Vagina (tissue), 2 donors: ENCODE data around the gene CBX6. TPM values are rescaled to one million over a fixed set of nuclear protein-coding genes. Genes with fewer than 3 reads are reported as not detected.

Experiments used
- DNase-seq, 2 donors: peaks; one replicate each; pipeline ENCODE4 v3.0.0-alpha.2; 2017; ENCODE audit errors: extremely low spot score in 2 of 2
- H3K27ac ChIP-seq: fragments of 200-600 bp; sonication (generic); one replicate; pipeline ENCODE4 v1.5.1; 2019
- H3K27me3 ChIP-seq: fragments of 200-600 bp; sonication (generic); one replicate; pipeline ENCODE4 v1.5.1; 2019
- H3K36me3 ChIP-seq, 2 donors: fragments of 200-600 bp; sonication (generic); one replicate each; pipeline ENCODE4 v1.5.1; 2017 to 2019
- H3K4me1 ChIP-seq: fragments of 200-600 bp; sonication (generic); one replicate; pipeline ENCODE4 v1.5.1; 2019
- H3K4me3 ChIP-seq, 2 donors: fragments of 200-600 bp; sonication (generic); 1 replicate in 1 of 2; 2 replicates in 1 of 2; pipeline ENCODE4 v1.5.1; 2016 to 2019
- H3K9me3 ChIP-seq: fragments of 200-600 bp; sonication (generic); one replicate; pipeline ENCODE4 v1.5.1; 2019
- POLR2A ChIP-seq, 2 donors: fragments of 450-650 bp; IDR thresholded peaks; one replicate each; pipeline ENCODE4 v1.6.1; 2017; ENCODE audit warnings: antibody characterized with exemption in 2 of 2, mild to moderate bottlenecking in 2 of 2, moderate library complexity in 2 of 2
- POLR2AphosphoS5 ChIP-seq, 2 donors: sonication (generic); formaldehyde crosslinking; IDR thresholded peaks; one replicate each; pipeline ENCODE4 v1.9.0; 2017; ENCODE audit warnings: antibody characterized with exemption in 2 of 2, mild to moderate bottlenecking in 2 of 2, low read depth in 1 of 2; ENCODE audit not compliant: insufficient read depth in 1 of 2
- intact Hi-C: fragments of 100-400 bp; cut with DNase I; formaldehyde crosslinking; loops from one replicate; pipeline ENCODE4 v1.15.1; 2023
- total RNA-seq: library from RNA; depleted of rRNA; stranded (reverse); fragments of >200 nt; gene quantifications from one replicate; pipeline ENCODE4 v1.2.3, GENCODE V29; 2016
- TF ChIP-seq, protein P1 (sequence below), 3 experiments: fragments of 450-650 bp in 2 of 3; fragments of 200-600 bp in 1 of 3; sonication (generic) in 1 of 3; IDR thresholded peaks; one replicate each; pipeline ENCODE4 v1.5.1; 2017 to 2019; ENCODE audit warnings: antibody characterized with exemption in 3 of 3, mild to moderate bottlenecking in 2 of 3, moderate library complexity in 2 of 3

The CBX6 gene
- total RNA-seq, 1 donor from 2014 or later, result 31.7 TPM

DNA sequence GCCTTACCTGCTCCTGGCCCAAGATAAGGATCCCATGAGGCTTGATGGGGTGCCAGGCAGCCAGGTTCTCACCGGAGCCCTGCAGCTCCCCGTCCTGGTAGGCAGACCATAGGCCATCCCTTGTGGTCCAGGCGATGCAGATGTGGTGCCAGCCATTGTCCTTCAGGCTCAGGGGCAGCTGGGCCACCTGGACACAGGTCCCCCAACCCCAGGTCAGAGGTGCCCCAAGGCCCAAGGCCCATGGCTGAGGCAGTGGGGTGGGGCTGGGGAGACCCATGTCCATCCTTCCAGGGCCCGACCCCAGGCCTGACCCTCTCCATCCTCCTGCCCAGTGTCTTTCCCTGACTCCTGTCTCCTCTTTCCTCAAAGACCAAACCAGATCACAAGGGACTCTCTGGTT is 48.9 kb downstream of the CBX6 start:
- intact Hi-C loops, result no loop called here
- Histone ChIP-seq H3K36me3 (no peaks in the 10 kb centered on the region), H3K27ac (no peak overlapping the region), H3K4me3 (no peak overlapping the region), H3K27me3 (no peaks in the 10 kb centered on the region), H3K9me3 (no peaks in the 10 kb centered on the region), H3K4me1 (no peaks in the 10 kb centered on the region)
- TF ChIP-seq, protein P1, sequence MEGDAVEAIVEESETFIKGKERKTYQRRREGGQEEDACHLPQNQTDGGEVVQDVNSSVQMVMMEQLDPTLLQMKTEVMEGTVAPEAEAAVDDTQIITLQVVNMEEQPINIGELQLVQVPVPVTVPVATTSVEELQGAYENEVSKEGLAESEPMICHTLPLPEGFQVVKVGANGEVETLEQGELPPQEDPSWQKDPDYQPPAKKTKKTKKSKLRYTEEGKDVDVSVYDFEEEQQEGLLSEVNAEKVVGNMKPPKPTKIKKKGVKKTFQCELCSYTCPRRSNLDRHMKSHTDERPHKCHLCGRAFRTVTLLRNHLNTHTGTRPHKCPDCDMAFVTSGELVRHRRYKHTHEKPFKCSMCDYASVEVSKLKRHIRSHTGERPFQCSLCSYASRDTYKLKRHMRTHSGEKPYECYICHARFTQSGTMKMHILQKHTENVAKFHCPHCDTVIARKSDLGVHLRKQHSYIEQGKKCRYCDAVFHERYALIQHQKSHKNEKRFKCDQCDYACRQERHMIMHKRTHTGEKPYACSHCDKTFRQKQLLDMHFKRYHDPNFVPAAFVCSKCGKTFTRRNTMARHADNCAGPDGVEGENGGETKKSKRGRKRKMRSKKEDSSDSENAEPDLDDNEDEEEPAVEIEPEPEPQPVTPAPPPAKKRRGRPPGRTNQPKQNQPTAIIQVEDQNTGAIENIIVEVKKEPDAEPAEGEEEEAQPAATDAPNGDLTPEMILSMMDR (IDR thresholded peaks at IDR 0.05), result no peak
- TF ChIP-seq POLR2A (IDR thresholded peaks at IDR 0.05), result no peak
- TF ChIP-seq POLR2AphosphoS5 (IDR thresholded peaks at IDR 0.05; ENCODE audit: insufficient read depth in 1 of 2, low read depth in 1 of 2), result no peak
- DNase-seq, result no peak

DNA sequence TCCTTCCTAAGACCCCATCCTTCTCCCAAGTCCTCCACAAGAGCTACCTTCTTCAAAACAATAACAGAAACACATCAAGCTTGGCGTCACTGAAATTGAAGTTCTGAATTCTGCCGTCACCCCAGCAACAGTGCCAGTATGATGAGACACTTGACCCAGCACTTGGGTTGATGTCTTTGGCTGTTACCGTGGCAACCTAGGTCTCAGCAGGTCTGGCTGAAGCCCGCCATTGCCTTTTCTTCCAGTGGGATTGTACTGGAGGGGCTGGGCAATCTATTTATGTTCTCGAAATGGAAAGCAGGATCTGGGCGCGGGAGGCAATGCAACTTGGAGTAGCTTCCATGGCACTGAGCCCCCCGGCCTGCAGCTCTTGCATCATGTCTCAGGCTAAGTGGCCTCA is 52.0 kb downstream of the CBX6 start:
- Histone ChIP-seq H3K4me1 (no peaks in the 10 kb centered on the region), H3K27me3 (no peaks in the 10 kb centered on the region), H3K27ac (no peak overlapping the region), H3K9me3 (no peaks in the 10 kb centered on the region), H3K36me3 (no peaks in the 10 kb centered on the region), H3K4me3 (no peak overlapping the region)
- TF ChIP-seq POLR2AphosphoS5 (IDR thresholded peaks at IDR 0.05; ENCODE audit: insufficient read depth in 1 of 2, low read depth in 1 of 2), result no peak
- TF ChIP-seq, protein P1 (IDR thresholded peaks at IDR 0.05), result no peak
- no peak for DNase-seq
- intact Hi-C loops, result no loop called here

DNA sequence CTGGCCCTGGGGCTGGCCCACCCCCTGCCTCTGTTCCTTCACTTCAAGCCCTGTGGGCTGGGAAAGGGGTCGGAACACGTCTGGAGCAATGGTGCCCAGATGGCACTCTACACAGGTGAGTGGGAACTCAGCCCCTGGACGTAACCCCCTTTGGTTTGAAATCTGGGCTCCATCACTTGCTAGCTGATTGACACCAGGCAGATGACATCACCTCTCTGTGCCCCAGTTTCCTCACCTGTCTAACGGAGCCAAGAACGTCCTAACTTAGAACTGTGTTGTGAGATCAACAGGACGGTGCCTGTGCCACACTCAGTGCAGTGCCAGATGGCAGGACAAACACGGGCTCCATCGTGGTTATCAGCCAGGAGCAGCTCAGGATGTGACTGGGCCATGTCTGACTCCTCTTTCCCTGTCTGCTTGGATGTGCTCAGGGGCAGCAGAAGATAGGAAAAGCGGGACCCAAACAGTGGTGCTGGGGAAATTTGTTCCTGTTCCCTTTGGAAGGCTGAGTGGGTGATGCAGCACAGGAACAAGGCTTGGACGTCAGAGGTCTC is 52.6 kb downstream of the CBX6 start:
- Histone ChIP-seq H3K36me3 (no peaks in the 10 kb centered on the region), H3K4me1 (no peaks in the 10 kb centered on the region), H3K4me3 (no peak overlapping the region), H3K9me3 (no peaks in the 10 kb centered on the region), H3K27ac (no peak overlapping the region), H3K27me3 (no peaks in the 10 kb centered on the region)
- DNase-seq, result no peak
- intact Hi-C loops, result no loop called here
- TF ChIP-seq POLR2A (IDR thresholded peaks at IDR 0.05), result no peak
- TF ChIP-seq POLR2AphosphoS5 (IDR thresholded peaks at IDR 0.05; ENCODE audit: insufficient read depth in 1 of 2, low read depth in 1 of 2), result no peak
- TF ChIP-seq, protein P1 (IDR thresholded peaks at IDR 0.05), result no peak

DNA sequence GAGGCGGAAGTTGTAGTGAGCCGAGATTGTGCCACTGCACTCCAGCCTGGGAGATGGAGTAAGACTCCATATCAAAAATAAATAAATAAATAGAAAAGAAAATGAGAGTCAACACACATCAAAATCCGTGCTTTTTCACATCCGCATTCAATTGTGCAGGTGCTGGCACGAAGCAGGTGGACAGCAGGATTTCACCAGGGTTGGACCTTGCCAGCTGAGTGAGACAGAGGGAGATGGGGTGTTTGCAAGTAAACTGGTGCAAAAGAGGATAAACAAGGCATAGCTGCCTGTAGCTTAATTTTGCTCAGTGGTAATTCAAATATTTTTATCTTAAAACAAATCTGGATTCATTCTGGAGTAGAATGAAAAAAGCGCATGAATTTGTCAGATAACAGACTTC is 54.8 kb downstream of the CBX6 start:
- no peaks in the 10 kb centered on the region for H3K36me3 ChIP-seq
- H3K4me1 ChIP-seq, result no peaks in the 10 kb centered on the region
- H3K4me3 ChIP-seq, result no peak overlapping the region
- no peaks in the 10 kb centered on the region for H3K27me3 ChIP-seq
- no peak overlapping the region for H3K27ac ChIP-seq
- no peak for DNase-seq
- TF ChIP-seq POLR2A (IDR thresholded peaks at IDR 0.05), result no peak
- TF ChIP-seq POLR2AphosphoS5 (IDR thresholded peaks at IDR 0.05; ENCODE audit: insufficient read depth in 1 of 2, low read depth in 1 of 2), result no peak
- TF ChIP-seq, protein P1 (IDR thresholded peaks at IDR 0.05), result no peak
- intact Hi-C loops, result no loop called here
- no peaks in the 10 kb centered on the region for H3K9me3 ChIP-seq

DNA sequence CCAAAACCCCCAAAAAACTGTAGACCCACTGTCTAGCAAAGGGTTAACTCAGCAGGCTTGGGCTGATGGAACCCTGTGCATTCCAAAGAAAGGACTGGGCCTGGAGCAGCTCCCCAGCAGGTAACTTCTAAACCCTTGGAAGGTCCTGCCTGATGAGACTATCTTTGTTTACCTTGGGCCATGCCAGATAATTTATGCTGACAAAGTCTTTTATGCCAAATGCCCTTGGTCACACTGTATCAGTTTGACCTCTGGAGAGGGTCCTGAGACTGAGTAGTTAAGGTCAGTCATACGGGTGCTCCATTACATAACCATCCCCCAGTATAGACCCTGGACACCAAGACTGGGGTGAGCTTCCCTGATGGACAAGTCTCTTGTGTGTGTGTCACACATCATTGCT is 56.2 kb downstream of the CBX6 start:
- H3K27ac ChIP-seq, result no peak overlapping the region
- H3K9me3 ChIP-seq, result no peaks in the 10 kb centered on the region
- DNase-seq, result no peak
- H3K27me3 ChIP-seq, result no peaks in the 10 kb centered on the region
- no peaks in the 10 kb centered on the region for H3K36me3 ChIP-seq
- no peak for TF ChIP-seq POLR2AphosphoS5 (IDR thresholded peaks at IDR 0.05; ENCODE audit: insufficient read depth in 1 of 2, low read depth in 1 of 2)
- TF ChIP-seq POLR2A (IDR thresholded peaks at IDR 0.05), result no peak
- TF ChIP-seq, protein P1 (IDR thresholded peaks at IDR 0.05), result no peak
- intact Hi-C loops, result no loop called here
- no peaks in the 10 kb centered on the region for H3K4me1 ChIP-seq
- no peak overlapping the region for H3K4me3 ChIP-seq

Other genes starting within 250 kb of the CBX6 start
- 0.25 TPM for gene FAM227A, start 215.8 kb downstream of the CBX6 start, total RNA-seq
- gene CBY1, start 215.6 kb downstream of the CBX6 start, total RNA-seq, result 11.8 TPM
- 21.1 TPM for gene TOMM22, start 190.3 kb downstream of the CBX6 start, total RNA-seq
- gene JOSD1, start 171.3 kb downstream of the CBX6 start, total RNA-seq, result 106 TPM
- 69.5 TPM for gene GTPBP1, start 166.3 kb downstream of the CBX6 start, total RNA-seq
- gene SUN2, start 116.2 kb downstream of the CBX6 start, total RNA-seq, result 258 TPM
- gene DNAL4, start 78.1 kb downstream of the CBX6 start, total RNA-seq, result 14.7 TPM
- 9.3 TPM for gene NPTXR, start 28.2 kb downstream of the CBX6 start, total RNA-seq
- not detected for gene APOBEC3A, start 85.4 kb upstream of the CBX6 start, total RNA-seq
- gene APOBEC3B, start 110.1 kb upstream of the CBX6 start, total RNA-seq, result not detected
- 16.2 TPM for gene APOBEC3C, start 142.0 kb upstream of the CBX6 start, total RNA-seq
- 5.2 TPM for gene APOBEC3D, start 148.9 kb upstream of the CBX6 start, total RNA-seq
- gene APOBEC3F, start 168.6 kb upstream of the CBX6 start, total RNA-seq, result 2.7 TPM
- 8.3 TPM for gene APOBEC3G, start 205.1 kb upstream of the CBX6 start, total RNA-seq
- gene APOBEC3H, start 225.0 kb upstream of the CBX6 start, total RNA-seq, result not detected